Omental fat pad (tissue), 4 donors: Measurements from ENCODE around the gene KDM4C. TPM values are rescaled to one million over a fixed set of nuclear protein-coding genes. Genes with fewer than 3 reads are reported as not detected.

Source experiments
- ATAC-seq: fragments of 150-250 bp; one replicate; pipeline ENCODE4 v1.9.1; 2016; ENCODE audit warnings: mild to moderate bottlenecking, moderate library complexity; ENCODE audit not compliant: low FRiP score
- DNase-seq: peaks from one replicate; pipeline ENCODE4 v3.0.0-alpha.2; 2019; ENCODE audit warnings: low spot score
- total RNA-seq, 4 donors: library from RNA; depleted of rRNA; stranded (reverse); fragments of >200 nt; gene quantifications; one replicate each; pipeline ENCODE4 v1.1.0, GENCODE V29; 2016
- TF ChIP-seq, protein P1 (sequence below), 3 donors: fragments of 450-650 bp; IDR thresholded peaks; one replicate each; pipeline ENCODE4 v1.5.1; 2016 to 2017; ENCODE audit warnings: antibody characterized with exemption in 3 of 3, mild to moderate bottlenecking in 3 of 3, moderate library complexity in 2 of 3

The KDM4C gene
- total RNA-seq, 4 donors from 2014 or later = 24.9 to 37.0 (median 32.0) TPM

DNA sequence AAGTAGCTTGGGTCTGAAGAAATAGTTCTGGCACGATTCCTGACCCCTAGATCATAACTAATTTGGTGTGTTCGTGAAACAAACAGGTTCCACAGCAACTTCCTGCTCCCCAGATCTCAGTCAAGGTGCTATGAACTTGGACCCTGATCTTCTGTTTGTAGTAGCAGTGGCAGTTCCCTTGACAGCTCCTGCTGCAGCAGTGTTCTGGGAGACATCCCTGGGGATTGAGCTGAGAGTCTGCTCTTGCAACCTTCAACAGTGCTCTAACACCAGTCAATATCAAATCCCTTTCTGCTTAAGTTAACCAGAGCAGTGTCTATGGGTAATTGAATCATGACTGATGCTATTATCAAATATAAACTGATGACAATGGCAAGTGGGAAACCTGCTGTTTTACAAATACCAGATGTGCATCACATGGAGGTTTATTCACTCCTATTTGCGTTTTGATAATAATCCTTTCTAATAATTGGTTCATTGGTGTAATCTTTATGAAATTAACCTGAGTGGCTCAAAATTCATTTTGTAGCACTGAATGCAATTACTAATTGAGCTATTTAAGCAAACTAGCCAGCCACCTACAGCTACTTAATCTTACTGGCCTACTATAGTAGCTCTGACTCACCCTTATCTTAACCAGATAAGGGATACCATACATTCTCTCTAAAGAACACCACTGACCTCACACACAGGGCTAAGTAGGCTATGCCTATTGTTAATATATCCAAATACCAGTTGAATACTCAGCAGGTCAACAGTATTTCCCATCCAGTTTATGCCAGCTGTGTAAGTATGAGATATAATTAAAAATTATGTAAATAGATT lies 21.9 kb downstream of the KDM4C start:
- DNase-seq (no peak), ATAC-seq (no peak)
- TF ChIP-seq, protein P1, sequence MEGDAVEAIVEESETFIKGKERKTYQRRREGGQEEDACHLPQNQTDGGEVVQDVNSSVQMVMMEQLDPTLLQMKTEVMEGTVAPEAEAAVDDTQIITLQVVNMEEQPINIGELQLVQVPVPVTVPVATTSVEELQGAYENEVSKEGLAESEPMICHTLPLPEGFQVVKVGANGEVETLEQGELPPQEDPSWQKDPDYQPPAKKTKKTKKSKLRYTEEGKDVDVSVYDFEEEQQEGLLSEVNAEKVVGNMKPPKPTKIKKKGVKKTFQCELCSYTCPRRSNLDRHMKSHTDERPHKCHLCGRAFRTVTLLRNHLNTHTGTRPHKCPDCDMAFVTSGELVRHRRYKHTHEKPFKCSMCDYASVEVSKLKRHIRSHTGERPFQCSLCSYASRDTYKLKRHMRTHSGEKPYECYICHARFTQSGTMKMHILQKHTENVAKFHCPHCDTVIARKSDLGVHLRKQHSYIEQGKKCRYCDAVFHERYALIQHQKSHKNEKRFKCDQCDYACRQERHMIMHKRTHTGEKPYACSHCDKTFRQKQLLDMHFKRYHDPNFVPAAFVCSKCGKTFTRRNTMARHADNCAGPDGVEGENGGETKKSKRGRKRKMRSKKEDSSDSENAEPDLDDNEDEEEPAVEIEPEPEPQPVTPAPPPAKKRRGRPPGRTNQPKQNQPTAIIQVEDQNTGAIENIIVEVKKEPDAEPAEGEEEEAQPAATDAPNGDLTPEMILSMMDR (IDR thresholded peaks at IDR 0.05) = no peak

DNA sequence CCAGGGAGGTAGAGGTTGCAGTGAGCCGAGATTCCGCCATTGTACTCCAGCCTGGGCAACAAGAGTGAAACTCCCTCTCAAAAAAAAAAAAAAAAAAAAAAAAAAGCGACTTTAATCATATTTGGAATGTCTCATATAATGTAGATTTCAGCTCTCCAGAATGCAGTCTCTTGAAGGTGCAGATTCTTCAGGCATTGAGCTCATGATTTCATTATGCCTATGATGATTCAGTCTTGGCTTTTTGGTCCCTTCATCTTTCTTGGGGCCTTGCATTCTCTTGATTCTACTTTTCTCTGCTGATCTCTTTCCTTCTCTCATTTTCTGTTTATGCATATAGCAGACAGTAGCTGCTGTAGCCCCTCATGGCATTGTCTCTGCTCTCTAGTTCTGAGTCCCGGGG lies 22.9 kb downstream of the KDM4C start:
- no peak for DNase-seq
- TF ChIP-seq, protein P1 (IDR thresholded peaks at IDR 0.05) = no peak
- ATAC-seq = no peak

DNA sequence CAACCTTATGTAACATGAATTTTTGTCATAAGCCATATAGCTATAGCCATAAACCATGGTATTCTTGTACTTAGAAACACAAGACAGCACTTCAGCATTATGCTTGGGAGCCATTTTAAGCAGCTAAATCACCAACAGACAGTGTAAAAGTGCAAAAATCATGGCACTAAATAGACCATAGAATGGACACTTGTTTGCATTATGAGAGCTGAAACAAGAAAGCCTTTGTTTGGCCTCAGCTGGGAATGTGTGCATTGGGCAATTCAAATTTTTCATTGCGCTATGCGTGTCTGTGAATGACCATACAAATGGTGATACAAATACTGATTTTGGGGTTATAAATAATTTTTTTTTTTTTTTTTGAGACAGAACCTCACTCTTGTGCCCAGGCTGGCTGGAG lies 23.7 kb downstream of the KDM4C start:
- TF ChIP-seq, protein P1 (IDR thresholded peaks at IDR 0.05) = no peak
- ATAC-seq (no peak), DNase-seq (no peak)

DNA sequence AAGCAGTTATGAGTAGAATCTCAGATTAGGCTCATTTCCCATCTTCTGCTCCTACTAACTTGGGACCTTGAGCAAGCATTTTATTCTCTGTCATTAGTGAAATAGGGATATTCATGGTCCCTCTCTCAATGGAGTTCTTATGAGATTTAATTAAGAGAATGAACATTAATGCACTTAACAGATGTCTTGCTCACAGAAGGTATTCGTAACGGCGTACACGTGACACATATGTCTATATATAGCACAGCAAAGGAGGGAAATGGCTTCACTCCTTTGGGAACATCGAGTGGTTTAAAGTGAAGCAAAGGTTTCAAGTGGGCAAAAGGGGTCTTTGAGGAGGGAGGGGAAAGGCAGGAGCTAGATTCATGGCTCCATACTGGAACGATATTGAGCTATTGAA lies 24.6 kb downstream of the KDM4C start:
- TF ChIP-seq, protein P1 (IDR thresholded peaks at IDR 0.05) = no peak
- ATAC-seq (no peak), DNase-seq (no peak)

GRCh38 chr9:6782981-6783380 lies 25.2 kb downstream of the KDM4C start:
- TF ChIP-seq, protein P1 (IDR thresholded peaks at IDR 0.05) = no peak
- DNase-seq (no peak), ATAC-seq (no peak)

DNA sequence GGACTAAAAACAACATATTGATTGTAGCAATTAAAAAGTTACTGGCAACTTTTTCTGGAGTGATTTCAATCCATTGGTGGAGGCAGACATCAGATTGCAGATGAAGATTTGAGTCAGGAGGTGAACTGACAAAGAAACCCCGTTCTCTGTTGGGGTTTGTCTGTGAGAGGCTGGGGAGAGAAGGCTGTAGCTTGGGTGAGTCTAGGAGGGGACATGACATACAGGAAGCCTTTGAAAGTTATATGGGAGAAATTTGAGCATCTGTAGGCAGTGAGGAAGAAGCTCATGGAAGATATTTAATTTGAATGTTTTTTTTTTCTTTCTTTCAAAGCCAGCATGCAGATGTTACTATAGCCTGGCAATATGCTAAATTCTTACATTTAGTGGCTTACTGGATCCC lies 26.0 kb downstream of the KDM4C start:
- ATAC-seq = no peak
- TF ChIP-seq, protein P1 (IDR thresholded peaks at IDR 0.05) = no peak
- no peak for DNase-seq

DNA sequence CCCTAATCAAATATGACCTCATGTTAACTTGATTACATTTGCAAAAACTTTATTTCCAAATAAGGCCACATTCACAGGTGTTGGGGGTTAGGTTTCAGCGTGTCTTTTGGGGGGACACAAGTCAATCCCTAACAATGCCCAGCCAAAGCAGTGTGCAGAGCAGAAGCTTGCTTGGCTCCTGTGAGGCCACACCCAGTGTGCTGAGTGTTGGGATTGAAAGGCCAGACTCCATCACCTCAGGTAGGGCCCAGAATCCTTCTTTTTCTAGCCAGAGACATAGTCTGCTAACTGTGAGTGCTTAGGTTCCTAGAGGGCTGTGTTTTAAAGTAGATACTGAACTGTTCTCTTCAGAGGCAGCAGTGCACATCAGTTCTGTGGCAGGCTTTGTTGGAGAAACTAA lies 27.9 kb downstream of the KDM4C start:
- TF ChIP-seq, protein P1 (IDR thresholded peaks at IDR 0.05) = no peak
- ATAC-seq (no peak), DNase-seq (no peak)
